ENCODE data around the gene ANKRD62.

ANKRD62 gene

DNA sequence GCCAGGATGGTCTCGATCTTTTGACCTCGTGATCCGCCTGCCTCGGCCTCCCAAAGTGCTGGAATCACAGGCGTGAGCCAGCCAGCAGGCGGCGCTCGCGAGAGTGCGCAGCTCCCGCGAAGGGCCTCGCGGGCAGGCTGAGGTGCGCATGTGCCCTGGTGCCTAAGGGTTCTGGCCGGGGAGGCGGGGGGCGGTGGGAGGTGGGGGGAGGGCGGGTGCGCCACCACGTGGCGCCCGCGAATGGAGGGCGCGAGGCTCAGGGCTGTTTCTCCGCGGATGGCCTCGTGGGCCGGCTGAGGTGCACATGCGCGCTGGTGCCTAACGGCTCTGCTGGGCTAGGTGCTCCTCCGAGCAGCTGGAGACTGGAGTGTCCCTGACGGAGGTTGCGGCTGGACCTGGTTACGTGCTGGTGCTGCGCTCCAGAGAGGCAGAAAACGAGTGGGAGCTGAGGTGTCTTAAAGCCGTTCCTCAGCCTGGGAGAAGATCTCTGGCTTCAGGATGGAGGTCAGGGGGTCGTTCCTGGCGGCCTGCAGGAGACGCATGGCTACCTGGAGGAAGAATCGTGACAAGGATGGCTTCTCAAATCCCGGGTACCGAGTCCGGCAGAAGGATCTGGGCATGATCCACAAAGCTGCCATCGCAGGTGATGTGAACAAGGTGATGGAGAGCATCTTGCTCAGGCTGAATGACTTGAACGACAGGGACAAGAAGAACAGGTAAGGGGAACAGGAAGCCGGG, at the start of gene ANKRD62:
Gene ANKRD62, plus strand, starts transcription at position 324 of the 738 bp plus-strand sequence. Its CDS starts 175 bp downstream, at position 499.
- no peak for DNase-seq

DNA sequence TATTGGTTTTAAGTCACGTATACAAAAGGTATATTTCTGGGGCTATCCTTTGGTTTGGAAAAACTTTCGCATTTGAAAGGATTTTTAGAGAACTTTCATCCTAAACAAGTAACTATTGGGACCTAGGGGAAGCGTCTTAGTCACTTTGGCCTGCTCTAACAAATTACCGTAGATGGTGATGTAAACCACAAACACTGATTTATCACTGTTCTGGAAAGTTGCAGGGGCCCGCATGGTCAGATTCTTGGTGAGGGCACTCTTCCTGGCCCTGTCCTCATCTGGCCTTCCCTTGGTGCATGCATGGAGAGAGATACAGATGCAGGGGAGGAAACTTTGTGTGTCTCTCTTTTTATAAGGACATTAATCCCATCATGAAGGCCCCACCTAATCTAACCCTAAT, 49.1 kb upstream of the ANKRD62 start:
- no peak for DNase-seq

GRCh38 chr18:12046046-12046750, 47.4 kb upstream of the ANKRD62 start:
- no peak for DNase-seq

DNA sequence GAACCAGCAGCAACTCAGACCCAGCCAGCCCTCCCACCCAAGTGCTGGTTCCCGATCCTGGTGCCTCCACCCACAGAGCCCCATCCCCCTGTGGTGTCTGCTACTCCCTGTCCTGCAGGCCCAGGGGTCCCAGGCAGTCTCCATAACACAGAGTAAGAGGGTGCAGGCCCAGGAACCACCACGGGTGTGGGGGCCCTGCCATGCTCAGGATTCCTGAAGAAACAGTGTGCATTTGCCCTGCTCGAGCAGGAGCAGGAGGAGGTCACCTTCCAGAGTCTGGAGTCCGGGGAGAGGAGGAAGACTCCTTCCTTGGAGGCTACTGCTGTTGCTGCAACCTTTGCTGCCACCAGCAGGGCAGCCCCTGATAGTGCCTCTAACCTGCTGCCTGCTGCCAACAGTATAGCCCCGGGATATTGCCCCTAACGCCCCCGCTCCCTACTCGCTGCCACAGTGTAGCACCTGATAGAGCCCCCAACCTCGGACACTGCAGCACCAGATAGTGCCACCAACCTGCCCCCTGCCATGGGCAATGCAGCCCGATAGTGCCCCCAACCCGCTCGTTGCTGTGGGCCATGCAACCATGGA, 46.8 kb upstream of the ANKRD62 start:
- DNase-seq = no peak

- DNase-seq = no peak
Observed at GRCh38 chr18:12048010-12048826, 45.4 kb upstream of the ANKRD62 start.

DNA sequence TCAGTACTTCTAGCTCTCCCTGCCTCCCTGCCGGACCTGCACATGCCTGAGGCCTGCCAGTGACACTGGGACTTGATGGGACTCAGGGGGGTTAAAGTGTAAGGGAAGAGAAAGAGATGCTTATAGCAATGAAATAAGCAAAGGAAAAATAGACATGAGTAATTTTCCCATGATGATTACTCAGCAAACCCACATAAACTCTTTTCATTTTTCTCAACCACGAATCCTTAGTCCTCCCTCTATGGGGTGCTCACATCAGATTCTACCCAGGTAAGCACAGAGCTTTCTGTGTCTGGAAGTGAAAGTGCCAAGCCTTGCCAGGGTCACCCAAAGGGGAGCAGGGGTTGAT, 44.8 kb upstream of the ANKRD62 start:
- no peak for DNase-seq

DNA sequence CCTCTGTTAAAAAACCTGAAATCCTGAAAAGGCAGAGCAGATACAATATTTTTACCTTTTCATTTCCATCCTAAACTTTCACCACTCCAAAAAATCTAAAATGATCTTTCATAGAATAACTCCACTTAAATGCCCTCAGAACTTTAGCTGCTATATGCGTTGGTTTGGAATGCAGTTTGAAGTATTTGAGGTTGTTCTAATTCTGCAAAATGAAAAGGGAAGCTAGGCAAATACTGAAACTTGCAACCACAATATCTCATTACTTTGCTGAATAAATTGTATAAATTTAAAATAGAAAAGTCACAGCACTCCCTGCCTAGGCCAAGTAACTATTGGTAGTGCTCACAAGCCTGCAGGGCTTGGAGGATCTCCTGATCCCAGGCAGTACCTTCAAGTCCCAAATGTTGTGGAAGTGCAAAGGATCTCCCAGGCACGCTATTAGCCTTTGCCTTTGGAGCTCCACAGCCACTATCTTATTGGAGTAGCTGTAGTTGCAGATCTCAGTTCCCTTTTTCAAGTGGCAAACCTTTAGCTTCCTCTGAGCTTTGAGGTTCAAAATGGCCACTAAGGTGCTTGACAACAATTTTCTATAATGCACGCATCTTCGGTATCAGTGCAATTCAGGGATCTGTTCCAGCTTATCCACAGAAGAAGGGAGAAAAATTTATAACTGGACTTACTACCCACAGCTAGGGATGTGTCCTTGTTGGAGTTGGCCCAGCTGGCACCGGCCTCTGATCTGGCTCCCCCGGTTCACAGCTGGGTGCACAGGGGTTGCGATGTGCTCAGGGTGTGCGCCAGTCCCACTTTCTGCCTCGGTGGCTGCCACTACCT, 43.4 kb upstream of the ANKRD62 start:
- DNase-seq = no peak

DNA sequence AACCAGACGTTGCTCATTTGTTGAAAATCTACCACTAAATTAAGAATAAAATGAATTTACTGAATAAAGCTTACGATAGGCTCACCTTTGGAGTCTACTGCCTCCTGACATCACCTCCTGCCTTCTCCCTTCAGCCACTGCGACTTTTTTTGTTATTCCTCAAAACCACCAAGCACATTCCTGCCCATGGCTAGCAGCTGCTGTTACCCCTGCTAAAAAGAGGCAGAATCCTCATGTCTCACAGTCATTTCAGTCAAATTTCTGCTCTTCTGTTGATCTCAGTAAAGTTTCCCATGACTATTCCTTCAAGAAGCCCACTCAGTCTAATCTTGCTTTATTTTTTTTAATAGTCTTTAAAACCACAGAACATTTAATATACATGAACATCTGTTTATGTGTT, 40.8 kb upstream of the ANKRD62 start:
- no peak for DNase-seq

DNA sequence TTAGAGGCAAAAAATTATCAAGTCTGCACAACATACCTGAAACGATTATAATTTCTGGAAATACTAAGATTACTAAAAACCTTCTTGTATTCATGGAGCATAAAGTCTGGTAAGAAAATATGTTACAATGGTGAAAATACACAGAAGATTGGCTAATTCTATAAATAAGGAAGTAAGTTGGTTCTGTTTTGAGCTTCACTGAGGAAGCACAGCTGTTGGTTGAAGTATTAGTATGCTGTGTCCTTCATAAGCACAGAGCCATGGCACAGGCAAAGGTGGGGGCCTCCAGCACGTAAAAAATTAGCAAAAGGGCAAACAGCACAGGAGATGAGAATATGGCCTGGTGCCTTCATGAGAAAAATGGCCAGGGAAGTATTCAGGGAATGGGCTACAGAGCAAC, 40.4 kb upstream of the ANKRD62 start:
- no peak for DNase-seq

- DNase-seq = no peak
Observed at GRCh38 chr18:12056034-12056883, 37.4 kb upstream of the ANKRD62 start.

DNA sequence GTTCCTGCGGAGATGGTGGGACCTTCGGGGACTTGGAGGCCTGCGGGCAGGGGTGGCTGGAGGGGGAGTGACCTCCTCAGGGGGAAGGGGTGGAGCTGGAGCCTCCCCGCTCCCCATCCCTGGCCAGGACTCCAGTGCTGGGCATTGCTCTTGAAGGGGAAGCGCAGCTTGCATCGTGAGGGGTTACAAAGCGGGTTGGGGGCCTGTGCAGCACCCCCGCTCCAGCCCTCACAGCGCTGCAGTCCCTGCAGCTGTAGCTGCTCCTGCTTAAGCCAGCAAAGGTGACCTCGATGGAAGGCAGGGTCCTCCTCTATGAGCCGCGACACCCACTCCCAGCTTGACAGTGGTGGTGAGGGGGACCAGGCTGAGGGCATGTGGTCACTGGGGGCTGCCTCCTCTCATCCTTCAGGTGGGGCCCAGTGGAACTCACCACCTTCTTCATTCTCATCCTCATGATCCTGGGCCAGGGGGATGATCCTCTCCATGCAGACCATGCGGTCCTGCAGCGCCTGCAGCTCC, 36.7 kb upstream of the ANKRD62 start:
- no peak for DNase-seq

DNA sequence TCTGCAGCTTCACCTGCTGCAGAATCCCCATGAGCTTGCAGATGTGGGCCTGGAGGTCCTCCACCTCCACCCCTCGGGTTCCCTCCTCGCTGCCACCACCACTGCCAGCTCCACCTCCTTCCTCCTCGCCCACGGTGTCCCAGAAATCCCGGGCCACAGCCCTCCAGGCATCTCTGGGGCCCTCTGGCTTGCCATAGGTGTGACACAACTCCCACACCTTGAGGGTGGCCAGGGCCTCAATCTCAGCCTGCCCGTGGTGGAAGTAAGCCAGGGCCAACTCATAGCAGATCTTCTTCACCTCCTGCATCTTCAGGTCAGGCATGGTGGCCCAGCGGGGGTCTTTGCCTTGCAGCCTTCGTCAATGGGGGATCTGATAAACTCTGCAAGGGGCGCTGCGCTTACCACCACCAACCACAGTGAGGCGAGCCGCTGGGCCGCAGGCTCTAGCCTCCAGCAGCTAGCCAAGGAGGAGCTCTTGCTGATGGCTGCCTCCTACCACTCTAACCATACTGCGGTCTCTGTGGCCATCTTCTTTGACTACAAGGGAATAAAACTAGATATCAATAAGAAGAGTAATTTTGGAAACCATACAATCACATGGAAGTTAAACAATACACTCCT, 36.1 kb upstream of the ANKRD62 start:
- no peak for DNase-seq

DNA sequence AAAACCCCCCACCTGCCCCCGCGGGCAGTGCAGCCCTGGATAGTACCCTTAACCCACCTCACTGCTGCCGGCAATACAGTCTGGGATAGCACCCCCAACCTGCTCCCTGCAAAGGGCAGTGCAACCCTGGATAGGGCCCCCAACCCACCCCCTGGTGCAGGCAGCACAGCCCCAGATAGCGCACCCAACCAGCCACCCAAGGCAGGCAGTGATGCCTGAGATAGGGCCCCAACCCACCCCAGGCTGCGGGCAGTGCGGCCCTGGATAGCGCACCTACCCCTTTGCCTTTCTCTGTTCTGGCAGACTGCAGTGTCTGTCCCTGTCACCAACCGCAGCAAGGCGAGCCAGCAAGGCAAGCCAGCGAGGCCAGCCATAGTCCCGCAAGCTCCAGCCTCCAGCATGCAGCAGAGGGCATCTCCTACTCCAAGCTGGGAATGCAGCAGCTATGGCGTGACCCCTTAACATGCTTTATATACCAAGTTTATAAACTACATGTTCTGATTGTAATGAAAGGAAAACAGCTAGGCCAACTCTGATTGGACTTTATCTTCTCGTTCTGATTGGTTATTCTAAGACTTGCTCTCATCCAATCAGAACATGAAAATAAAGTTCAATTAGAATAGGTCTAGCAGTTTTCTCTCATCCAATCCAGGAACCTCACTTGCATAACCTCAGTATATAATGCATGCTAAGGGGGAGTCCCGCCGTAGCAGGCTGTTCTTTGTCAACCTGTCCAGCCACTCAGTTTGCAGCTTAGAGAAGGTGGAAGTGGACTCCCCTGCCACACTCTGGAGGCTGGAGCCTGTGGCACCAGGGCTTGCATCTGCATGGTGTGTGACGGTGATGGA, 34.1 kb upstream of the ANKRD62 start:
- no peak for DNase-seq

DNA sequence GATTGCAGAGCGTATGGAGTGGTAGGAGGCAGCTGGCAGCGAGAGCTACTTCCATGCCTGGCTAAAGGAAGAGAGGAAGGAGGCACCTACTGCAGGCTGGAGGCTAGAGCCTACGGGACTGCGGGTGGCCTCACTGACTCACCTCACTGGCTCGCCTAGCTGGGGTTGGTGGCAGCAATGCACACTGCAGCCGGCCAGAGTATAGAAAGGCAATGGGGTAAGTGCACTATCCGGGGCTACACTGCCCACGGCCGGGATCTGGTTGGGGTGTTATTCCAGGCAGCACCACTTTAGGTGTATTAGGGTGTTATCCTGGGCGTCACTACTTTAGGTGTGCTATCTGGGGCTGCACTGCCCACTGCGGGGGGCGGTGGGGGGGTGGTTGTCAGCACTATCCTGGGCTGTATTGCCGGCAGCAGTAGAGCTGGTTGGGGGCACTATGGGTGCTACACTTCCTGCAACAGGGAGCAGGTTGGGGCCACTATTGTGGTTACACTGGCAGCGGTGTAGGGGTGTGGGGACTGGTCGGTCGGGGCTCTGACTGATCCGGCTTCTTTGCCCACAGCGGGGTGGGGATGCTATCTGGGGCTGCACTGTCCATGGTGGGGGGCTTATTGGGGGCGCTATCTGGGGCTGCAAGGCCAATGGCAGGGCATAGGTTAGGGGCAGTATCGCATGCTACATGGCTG, 33.3 kb upstream of the ANKRD62 start:
- no peak for DNase-seq

- no peak for DNase-seq
Observed at GRCh38 chr18:12061685-12062084, 32.0 kb upstream of the ANKRD62 start.

GRCh38 chr18:12062974-12063373, 30.7 kb upstream of the ANKRD62 start:
- no peak for DNase-seq

GRCh38 chr18:12064086-12064763, 29.4 kb upstream of the ANKRD62 start:
- no peak for DNase-seq

GRCh38 chr18:12065397-12065796, 28.2 kb upstream of the ANKRD62 start:
- no peak for DNase-seq

Measured in CD4-positive, alpha-beta T cell treated with Interleukin-4 for 1 hour (primary cell).